ENCODE data around the gene ZNF607. TPM values are rescaled to one million over a fixed set of nuclear protein-coding genes. Genes with fewer than 3 reads are reported as not detected.

Gene ZNF607
- total RNA-seq, 1 experiment from 2014 or later = 14.5 TPM

DNA sequence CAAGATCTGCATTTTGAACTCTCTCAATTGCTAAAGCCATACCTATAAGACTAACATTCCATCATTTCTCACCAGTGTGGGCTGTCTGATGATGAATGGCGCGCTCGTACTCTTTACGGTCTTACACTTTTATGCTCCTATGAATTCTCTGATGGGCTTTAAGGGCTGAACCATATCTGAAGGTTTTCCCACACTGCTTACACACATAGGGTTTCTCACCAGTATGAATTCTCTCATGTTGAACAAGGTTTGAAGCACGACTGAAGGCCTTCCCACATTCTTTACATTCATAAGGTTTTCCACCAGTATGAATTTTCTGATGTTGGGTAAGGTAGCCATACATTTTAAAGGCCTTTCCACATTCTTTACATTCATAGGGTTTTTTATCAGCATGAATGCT is 18.8 kb upstream of the ZNF607 start:
- no peak overlapping the region for H3K4me3 ChIP-seq (ENCODE audit: low read depth, low read length)
- H3K27me3 ChIP-seq (replicated peaks; ENCODE audit: control insufficient read depth, insufficient read depth, low read length) = no peaks in the 10 kb centered on the region
- ChIA-PET POLR2A (no interaction called here), CTCF (no interaction called here)
- Mint-ChIP-seq H3K9me3 (ENCODE audit: unreplicated experiment) (peaks cover 43% of the 10 kb centered on the region), H3K27me3 (ENCODE audit: insufficient read depth, unreplicated experiment) (no peaks in the 10 kb centered on the region), H3K27ac (ENCODE audit: unreplicated experiment) (no peak overlapping the region), H3K4me3 (ENCODE audit: unreplicated experiment) (no peak overlapping the region), H3K4me1 (ENCODE audit: low read depth, unreplicated experiment) (no peaks in the 10 kb centered on the region), H3K36me3 (ENCODE audit: insufficient read depth, unreplicated experiment) (peaks cover 18% of the 10 kb centered on the region)
- H3K36me3 ChIP-seq (ENCODE audit: control insufficient read depth, insufficient read depth, low read length) = peaks cover 1% of the 10 kb centered on the region; the same call in 1 of the 2 replicates
- TF ChIP-seq CTCF (IDR thresholded peaks at IDR 0.05; ENCODE audit: insufficient read depth in 1 of 2, low read depth in 1 of 2, low read length in 1 of 2, severe bottlenecking in 1 of 2, unreplicated experiment in 1 of 2) = no peak
- intact Hi-C loops (cut with micrococcal nuclease; ENCODE audit: unreplicated experiment) = no loop called here
- no TSS peak for BruUV-seq (replicated peaks)
- H3K4me1 ChIP-seq = no peaks in the 10 kb centered on the region
- H3K9me3 ChIP-seq = peaks cover 38% of the 10 kb centered on the region
- DNase-seq = no peak

GRCh38 chr19:37725181-37725580 is 5.6 kb upstream of the ZNF607 start:
- Histone ChIP-seq H3K36me3 (ENCODE audit: control insufficient read depth, insufficient read depth, low read length) (no peaks in the 10 kb centered on the region), H3K4me1 (no peaks in the 10 kb centered on the region), H3K4me3 (ENCODE audit: low read depth, low read length) (no peak overlapping the region), H3K9me3 (no peaks in the 10 kb centered on the region; the same call in 1 of the 2 replicates), H3K27me3 (replicated peaks; ENCODE audit: control insufficient read depth, insufficient read depth, low read length) (no peaks in the 10 kb centered on the region)
- Mint-ChIP-seq H3K4me3 (ENCODE audit: unreplicated experiment) (no peak overlapping the region), H3K27ac (ENCODE audit: unreplicated experiment) (no peak overlapping the region), H3K9me3 (ENCODE audit: unreplicated experiment) (peaks cover 11% of the 10 kb centered on the region), H3K27me3 (ENCODE audit: insufficient read depth, unreplicated experiment) (no peaks in the 10 kb centered on the region), H3K4me1 (ENCODE audit: low read depth, unreplicated experiment) (no peaks in the 10 kb centered on the region), H3K36me3 (ENCODE audit: insufficient read depth, unreplicated experiment) (no peaks in the 10 kb centered on the region)
- intact Hi-C loops (cut with micrococcal nuclease; ENCODE audit: unreplicated experiment) = no loop called here
- no TSS peak for BruUV-seq (replicated peaks)
- ChIA-PET POLR2A (no interaction called here), CTCF (no interaction called here)
- no peak for DNase-seq
- no peak for TF ChIP-seq CTCF (IDR thresholded peaks at IDR 0.05; ENCODE audit: insufficient read depth in 1 of 2, low read depth in 1 of 2, low read length in 1 of 2, severe bottlenecking in 1 of 2, unreplicated experiment in 1 of 2)

GRCh38 chr19:37719927-37720265 is 335 bp upstream of the ZNF607 start:
- no peaks in the 10 kb centered on the region for H3K27me3 Mint-ChIP-seq (ENCODE audit: insufficient read depth, unreplicated experiment)
- intact Hi-C loops (cut with micrococcal nuclease; ENCODE audit: unreplicated experiment) = loop anchor here (1.0 to 2.0 kb wide), 3 partner anchors 59 to 125 kb away; partner anchors contain the start of genes ZFP30, ZNF540, ZNF571 and ZNF573
- POLR2A ChIA-PET = interaction anchor here (0.6 to 1.8 kb wide), 4 partner anchors 15 to 125 kb away, joined by 3 to 6 read pairs (median 5); partner anchors contain the start of genes ZNF540, ZNF571 and ZNF573
- 0 out of 2 replicates have a peak, but pooled peaks cover 3% of the 10 kb centered on the region for H3K4me1 ChIP-seq
- H3K9me3 ChIP-seq = no peaks in the 10 kb centered on the region
- peaks cover 32% of the 10 kb centered on the region for H3K36me3 Mint-ChIP-seq (ENCODE audit: insufficient read depth, unreplicated experiment)
- no peaks in the 10 kb centered on the region for H3K27me3 ChIP-seq (replicated peaks; ENCODE audit: control insufficient read depth, insufficient read depth, low read length)
- no peak for TF ChIP-seq CTCF (IDR thresholded peaks at IDR 0.05; ENCODE audit: insufficient read depth in 1 of 2, low read depth in 1 of 2, low read length in 1 of 2, severe bottlenecking in 1 of 2, unreplicated experiment in 1 of 2)
- DNase-seq = no peak
- CTCF ChIA-PET = interaction anchor here (0.6 to 1.4 kb wide), 4 partner anchors 16 to 182 kb away, joined by 3 to 5 read pairs (median 4); partner anchors contain the start of genes ZNF540, ZNF571 and ZNF573
- peak overlapping the region; percentile 91 for H3K27ac Mint-ChIP-seq (ENCODE audit: unreplicated experiment)
- BruUV-seq (replicated peaks) = no TSS peak
- H3K4me1 Mint-ChIP-seq (ENCODE audit: low read depth, unreplicated experiment) = peaks cover 12% of the 10 kb centered on the region
- peak overlapping the region; percentile 96 for H3K4me3 Mint-ChIP-seq (ENCODE audit: unreplicated experiment)
- H3K9me3 Mint-ChIP-seq (ENCODE audit: unreplicated experiment) = no peaks in the 10 kb centered on the region
- H3K36me3 ChIP-seq (ENCODE audit: control insufficient read depth, insufficient read depth, low read length) = no peaks in the 10 kb centered on the region
- H3K4me3 ChIP-seq (ENCODE audit: low read depth, low read length) = peak overlapping the region; percentile 60
